PC-9 (cell line): ENCODE measurements around the gene AUTS2. TPM values are rescaled to one million over a fixed set of nuclear protein-coding genes. Genes with fewer than 3 reads are reported as not detected.

Experiments used
- BruUV-seq: library from RNA; stranded (reverse); fragments of 400-500 nt; replicated peaks from 2 replicates; lab custom pipeline; 2021; lab: Mats Ljungman, UMichigan
- CTCF ChIA-PET: fragments of 300-600 bp; sonication (Branson Sonifier 250); formaldehyde crosslinking; loops from one replicate; lab custom pipeline; 2022; ENCODE audit warnings: antibody characterized with exemption; lab: Charles Lee
- POLR2A ChIA-PET: fragments of 300-600 bp; sonication (Branson Sonifier 250); formaldehyde crosslinking; loops from one replicate; lab custom pipeline; 2022; ENCODE audit warnings: antibody characterized with exemption; ENCODE audit not compliant: unreplicated experiment; lab: Charles Lee
- DNase-seq, 2 experiments: peaks; one replicate each; pipeline versions ENCODE4 v3.0.0 to v3.0.0-alpha.2; 2015 to 2022; ENCODE audit warnings: mixed read lengths in 1 of 2
- H2AFZ ChIP-seq: fragments of 200-600 bp; sonication (generic); 2 replicates; pipeline ENCODE4 v1.8.1; 2017; ENCODE audit warnings: antibody characterized with exemption
- H3F3A ChIP-seq: fragments of 200-600 bp; sonication (generic); 2 replicates; pipeline ENCODE4 v1.8.1; 2017; ENCODE audit warnings: antibody characterized with exemption, mild to moderate bottlenecking, low read depth; ENCODE audit not compliant: insufficient read depth
- H3K27ac ChIP-seq: fragments of 200-600 bp; sonication (generic); 2 replicates; pipeline ENCODE4 v1.6.1; 2016; ENCODE audit warnings: mixed run types
- H3K27me3 ChIP-seq: fragments of 200-600 bp; sonication (generic); 2 replicates; pipeline ENCODE4 v1.6.1; 2016; ENCODE audit warnings: low read depth, mixed run types; ENCODE audit not compliant: insufficient read depth
- H3K36me3 ChIP-seq: fragments of 200-600 bp; sonication (generic); 2 replicates; pipeline ENCODE4 v1.6.1; 2016; ENCODE audit warnings: low read depth, mixed run types
- H3K4me1 ChIP-seq: fragments of 200-600 bp; sonication (generic); replicated peaks from 2 replicates; pipeline ENCODE4 v1.6.1; 2016; ENCODE audit warnings: mixed run types; ENCODE audit not compliant: insufficient read depth
- H3K4me2 ChIP-seq: fragments of 200-600 bp; sonication (generic); 2 replicates; pipeline ENCODE4 v1.6.1; 2017; ENCODE audit warnings: mixed run types
- H3K4me3 ChIP-seq: fragments of 200-600 bp; sonication (generic); 2 replicates; pipeline ENCODE4 v1.6.1; 2016; ENCODE audit warnings: mixed run types
- H3K79me2 ChIP-seq: fragments of 200-600 bp; sonication (generic); 2 replicates; pipeline ENCODE4 v1.6.1; 2017; ENCODE audit warnings: low read depth, mixed run types
- H3K9me2 ChIP-seq: fragments of 200-600 bp; sonication (generic); 2 replicates; pipeline ENCODE4 v1.8.1; 2017; ENCODE audit warnings: mild to moderate bottlenecking; ENCODE audit not compliant: insufficient read depth
- H3K9me3 ChIP-seq: fragments of 200-600 bp; sonication (generic); 2 replicates; pipeline ENCODE4 v1.8.1; 2016; ENCODE audit warnings: low read depth; ENCODE audit not compliant: insufficient read depth
- H4K20me1 ChIP-seq: fragments of 200-600 bp; sonication (generic); 2 replicates; pipeline ENCODE4 v1.8.1; 2017; ENCODE audit not compliant: insufficient read depth
- CTCF ChIP-seq: fragments of 200-600 bp; sonication (generic); conservative IDR thresholded peaks from 2 replicates; pipeline ENCODE4 v1.6.1; 2017; ENCODE audit warnings: mixed run types, antibody characterized with exemption, mild to moderate bottlenecking, moderate library complexity
- EZH2 ChIP-seq: fragments of 200-600 bp; sonication (generic); IDR thresholded peaks from 2 replicates; pipeline ENCODE4 v1.8.0; 2017; ENCODE audit warnings: antibody characterized with exemption, low read depth
- intact Hi-C: fragments of 100-400 bp; cut with micrococcal nuclease; formaldehyde crosslinking; loops from one replicate; pipeline ENCODE4 v1.10.0; 2022; ENCODE audit not compliant: unreplicated experiment
- total RNA-seq: library from RNA; stranded (reverse); gene quantifications from 2 replicates; pipeline ENCODE4 v1.2.3, GENCODE V29; 2021

The AUTS2 gene
- total RNA-seq, 1 experiment from 2014 or later = not detected

- Histone ChIP-seq H2AFZ (no peak overlapping the region), H3K4me3 (no peak overlapping the region), H3K36me3 (no peaks in the 10 kb centered on the region), H3F3A (no peaks in the 10 kb centered on the region), H3K4me2 (no peak overlapping the region), H3K79me2 (no peaks in the 10 kb centered on the region), H3K27me3 (peaks cover 27% of the 10 kb centered on the region), H3K27ac (no peak overlapping the region), H3K9me3 (no peaks in the 10 kb centered on the region), H3K9me2 (no peaks in the 10 kb centered on the region), H3K4me1 (no peaks in the 10 kb centered on the region), H4K20me1 (no peaks in the 10 kb centered on the region)
- POLR2A ChIA-PET = no interaction called here
- CTCF ChIA-PET = no interaction called here
- no peak for TF ChIP-seq CTCF
- no peak for TF ChIP-seq EZH2
- no TSS peak for BruUV-seq
- no peak for DNase-seq
- intact Hi-C loops = no loop called here
Observed at GRCh38 chr7:70460562-70460961, 862.3 kb downstream of the AUTS2 start.

- CTCF ChIA-PET = no interaction called here
- Histone ChIP-seq H2AFZ (no peak overlapping the region), H3K4me1 (no peaks in the 10 kb centered on the region), H3K36me3 (no peaks in the 10 kb centered on the region), H3K27ac (no peak overlapping the region), H3K4me3 (no peak overlapping the region), H3K27me3 (peaks cover 26% of the 10 kb centered on the region), H3K4me2 (no peak overlapping the region), H3K79me2 (no peaks in the 10 kb centered on the region), H3F3A (no peaks in the 10 kb centered on the region), H4K20me1 (no peaks in the 10 kb centered on the region), H3K9me2 (no peaks in the 10 kb centered on the region), H3K9me3 (no peaks in the 10 kb centered on the region)
- intact Hi-C loops = no loop called here
- BruUV-seq = no TSS peak
- no peak for DNase-seq
- POLR2A ChIA-PET = no interaction called here
- no peak for TF ChIP-seq EZH2
- TF ChIP-seq CTCF = no peak
Observed at GRCh38 chr7:70463352-70463938, 865.2 kb downstream of the AUTS2 start.

- H4K20me1 ChIP-seq = no peaks in the 10 kb centered on the region
- no peaks in the 10 kb centered on the region for H3K36me3 ChIP-seq
- no peak overlapping the region for H2AFZ ChIP-seq
- no peak for DNase-seq
- ChIA-PET CTCF (no interaction called here), POLR2A (no interaction called here)
- H3K4me3 ChIP-seq = no peak overlapping the region
- H3K4me1 ChIP-seq = no peaks in the 10 kb centered on the region
- TF ChIP-seq EZH2 = no peak
- no peak for TF ChIP-seq CTCF
- BruUV-seq = no TSS peak
- no peak overlapping the region for H3K27ac ChIP-seq
- H3K27me3 ChIP-seq = peaks cover 44% of the 10 kb centered on the region
- H3K9me3 ChIP-seq = no peaks in the 10 kb centered on the region
- H3F3A ChIP-seq = no peaks in the 10 kb centered on the region
- H3K79me2 ChIP-seq = no peaks in the 10 kb centered on the region
- intact Hi-C loops = no loop called here
- no peak overlapping the region for H3K4me2 ChIP-seq
- no peaks in the 10 kb centered on the region for H3K9me2 ChIP-seq
Observed at GRCh38 chr7:70466725-70467364, 868.6 kb downstream of the AUTS2 start.
